ENCODE data around the gene ELK4.

GRCh38 chr1:205570796-205571537, 60.8 kb downstream of the ELK4 start:
- TF ChIP-seq POLR2A (IDR thresholded peaks at IDR 0.05) (no peak), CTCF (IDR thresholded peaks at IDR 0.05) (no peak)

All from heart left ventricle (tissue), 13 donors.